Left lobe of liver (tissue), 2 donors: Measurements from ENCODE around the gene AKAP13. TPM values are rescaled to one million over a fixed set of nuclear protein-coding genes. Genes with fewer than 3 reads are reported as not detected.

Source experiments
- ATAC-seq: fragments of 200-7000 bp; cut with Tn5 transposase; one replicate; pipeline ENCODE4 v1.9.1; 2020; ENCODE audit warnings: mild to moderate bottlenecking, moderate library complexity
- DNase-seq: peaks from one replicate; pipeline ENCODE4 v3.0.0-alpha.2; 2020; ENCODE audit warnings: low spot score
- total RNA-seq: library from RNA; stranded (reverse); gene quantifications from one replicate; pipeline ENCODE4 v1.2.1, GENCODE V29; 2021
- donor health status: DM: no; HTN: no; CAD: no; lungs with moderate emphysema.
- donor health status: DM: no; HTN: yes; CAD: no.

AKAP13 gene
- total RNA-seq, 1 donor from 2014 or later: 60.5 TPM

GRCh38 chr15:85757939-85758654 lies 377.7 kb downstream of the AKAP13 start:
- ATAC-seq: no peak

GRCh38 chr15:85758655-85758978 lies 378.2 kb downstream of the AKAP13 start:
- ATAC-seq (no peak), DNase-seq (no peak)

More at GRCh38 chr15:85757939-85758654, 377.7 kb downstream of the AKAP13 start:
- no peak for DNase-seq

GRCh38 chr15:85759376-85759775 lies 379.0 kb downstream of the AKAP13 start:
- ATAC-seq (peak; percentile 58), DNase-seq (peak; percentile 78)

GRCh38 chr15:85760049-85760448 lies 379.6 kb downstream of the AKAP13 start:
- ATAC-seq: no peak

GRCh38 chr15:85760531-85761371 lies 380.3 kb downstream of the AKAP13 start:
- DNase-seq: no peak
- peak; percentile 44 for ATAC-seq

More at GRCh38 chr15:85760049-85760448, 379.6 kb downstream of the AKAP13 start:
- DNase-seq: no peak

- ATAC-seq (no peak), DNase-seq (no peak)
Measured at GRCh38 chr15:85761635-85762034, 381.2 kb downstream of the AKAP13 start.

- ATAC-seq (peak; percentile 61), DNase-seq (peak; percentile 77)
Measured at GRCh38 chr15:85762039-85762755, 381.8 kb downstream of the AKAP13 start.

- DNase-seq (no peak), ATAC-seq (no peak)
Measured at GRCh38 chr15:85762756-85763127, 382.3 kb downstream of the AKAP13 start.

GRCh38 chr15:85763157-85763556 lies 382.8 kb downstream of the AKAP13 start:
- ATAC-seq (peak; percentile 23), DNase-seq (no peak)

GRCh38 chr15:85763673-85764633 lies 383.6 kb downstream of the AKAP13 start:
- DNase-seq (no peak), ATAC-seq (no peak)

- ATAC-seq: no peak
- no peak for DNase-seq
Measured at GRCh38 chr15:85764649-85765277, 384.4 kb downstream of the AKAP13 start.

GRCh38 chr15:85766001-85766831 lies 385.8 kb downstream of the AKAP13 start:
- DNase-seq (peak; percentile 84), ATAC-seq (peak; percentile 66)

- DNase-seq (no peak), ATAC-seq (no peak)
Measured at GRCh38 chr15:85767785-85768529, 387.6 kb downstream of the AKAP13 start.

GRCh38 chr15:85768595-85769168 lies 388.3 kb downstream of the AKAP13 start:
- ATAC-seq: no peak
- DNase-seq: no peak

GRCh38 chr15:85769182-85769900 lies 388.9 kb downstream of the AKAP13 start:
- no peak for DNase-seq

GRCh38 chr15:85770096-85771041 lies 390.0 kb downstream of the AKAP13 start:
- DNase-seq (peak; percentile 85), ATAC-seq (peak; percentile 60)

More at GRCh38 chr15:85769182-85769900, 388.9 kb downstream of the AKAP13 start:
- no peak for ATAC-seq
